Activated naive CD8-positive, alpha-beta T cell treated with anti-CD3 and anti-CD28 coated beads, Interleukin-2, amount 10 ng/mL, durations not matched to agents 7 days and 5 days (primary cell): ENCODE measurements around the gene MAGEB16. TPM values are rescaled to one million over a fixed set of nuclear protein-coding genes. Genes with fewer than 3 reads are reported as not detected.

Source experiments
- total RNA-seq, 2 experiments: library from RNA; stranded (reverse); gene quantifications; one replicate each; pipeline ENCODE4 v1.2.3, GENCODE V29; 2021

Gene MAGEB16
- total RNA-seq, 2 experiments from 2014 or later = not detected

Other genes starting within 250 kb of the MAGEB16 start
- gene CFAP47, start 121.4 kb downstream of the MAGEB16 start, total RNA-seq = not detected